NB4 (cell line): ENCODE data around the gene ACACA.

Source experiments
- CTCF ChIP-seq: IDR thresholded peaks from one replicate; pipeline ENCODE4 v1.5.1; 2012; ENCODE audit warnings: low read depth, low read length
- MAX ChIP-seq: IDR thresholded peaks from 2 replicates; pipeline ENCODE4 v1.6.1; 2011; ENCODE audit warnings: low read depth, low read length
- MYC ChIP-seq: IDR thresholded peaks from 2 replicates; pipeline ENCODE4 v1.6.1; 2011; ENCODE audit warnings: low read depth, low read length
- POLR2A ChIP-seq: IDR thresholded peaks from 2 replicates; pipeline ENCODE4 v1.6.1; 2011; ENCODE audit warnings: mild to moderate bottlenecking; ENCODE audit not compliant: insufficient read length; ENCODE audit errors: extremely low read depth

DNA sequence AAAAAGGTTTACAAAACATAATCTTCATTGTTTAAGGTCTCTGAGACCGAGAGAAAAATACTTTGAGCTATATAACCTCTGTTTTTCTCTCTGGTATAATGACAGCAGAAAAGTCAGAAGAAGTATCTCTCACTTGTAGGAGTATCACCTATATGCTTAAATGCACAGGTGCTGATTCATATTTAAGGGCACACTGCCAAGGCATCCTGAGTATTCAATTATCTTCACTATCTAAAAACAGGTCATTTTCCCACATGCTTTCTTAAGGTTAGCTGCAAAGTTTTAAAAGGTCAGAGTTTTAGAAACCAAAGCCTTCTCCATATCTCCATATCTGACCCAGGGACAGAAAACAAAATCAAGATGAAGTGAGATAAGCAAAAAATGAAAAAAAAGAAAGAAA, 130.2 kb downstream of the ACACA start:
- TF ChIP-seq CTCF (no peak), POLR2A (no peak), MAX (no peak), MYC (no peak)
